Liver (tissue), 9 donors: ENCODE measurements around the gene PCSK4. TPM values are rescaled to one million over a fixed set of nuclear protein-coding genes. Genes with fewer than 3 reads are reported as not detected.

Experiments
- DNase-seq: peaks from one replicate; pipeline ENCODE4 v3.0.0-alpha.2; 2017; ENCODE audit warnings: low spot score
- H3K27ac ChIP-seq, 2 donors: one replicate each; pipeline ENCODE4 v1.7.0; 2013; ENCODE audit warnings: inconsistent platforms in 2 of 2, low read length in 2 of 2, control low read depth in 1 of 2, low read depth in 1 of 2, mild to moderate bottlenecking in 1 of 2
- H3K27me3 ChIP-seq, 4 donors: one replicate each; pipeline versions ENCODE4 v1.6.1 to v1.7.0; 2013; ENCODE audit warnings: low read length in 3 of 4, inconsistent platforms in 1 of 4, mild to moderate bottlenecking in 1 of 4, moderate library complexity in 1 of 4; ENCODE audit not compliant: control insufficient read depth in 4 of 4, insufficient read depth in 4 of 4
- H3K36me3 ChIP-seq, 4 donors: one replicate each; pipeline versions ENCODE4 v1.6.1 to v1.7.0; 2013; ENCODE audit warnings: low read length in 3 of 4, mild to moderate bottlenecking in 3 of 4, low read depth in 1 of 4, moderate library complexity in 1 of 4; ENCODE audit not compliant: control insufficient read depth in 4 of 4, insufficient read depth in 3 of 4
- H3K4me1 ChIP-seq, 4 donors: one replicate each; pipeline versions ENCODE4 v1.6.1 to v1.7.0; 2013; ENCODE audit warnings: low read length in 3 of 4, mild to moderate bottlenecking in 3 of 4, moderate library complexity in 1 of 4; ENCODE audit not compliant: control insufficient read depth in 4 of 4, insufficient read depth in 4 of 4
- H3K4me3 ChIP-seq, 3 donors: one replicate each; pipeline versions ENCODE4 v1.6.1 to v1.7.0; 2013; ENCODE audit warnings: low read length in 3 of 3, control low read depth in 1 of 3, low read depth in 1 of 3, mild to moderate bottlenecking in 1 of 3
- H3K9ac ChIP-seq, 2 donors: one replicate each; pipeline ENCODE4 v1.7.0; 2013; ENCODE audit warnings: low read length in 2 of 2, mild to moderate bottlenecking in 2 of 2, moderate library complexity in 2 of 2, control low read depth in 1 of 2, low read depth in 1 of 2
- H3K9me3 ChIP-seq, 4 donors: one replicate each; pipeline versions ENCODE4 v1.6.1 to v1.7.0; 2013; ENCODE audit warnings: low read length in 3 of 4; ENCODE audit not compliant: control insufficient read depth in 4 of 4
- ATF3 ChIP-seq: IDR thresholded peaks from 2 replicates; pipeline ENCODE4 v1.6.1; 2016; ENCODE audit warnings: antibody characterized with exemption
- EGR1 ChIP-seq, 2 donors: IDR thresholded peaks; 2 replicates each; pipeline ENCODE4 v1.6.1; 2016 to 2018; ENCODE audit warnings: antibody characterized with exemption in 2 of 2, low read depth in 2 of 2
- FOXA1 ChIP-seq: IDR thresholded peaks from 2 replicates; pipeline ENCODE4 v1.6.1; 2016; ENCODE audit warnings: antibody characterized with exemption
- FOXA2 ChIP-seq: IDR thresholded peaks from 2 replicates; pipeline ENCODE4 v1.6.1; 2016; ENCODE audit warnings: antibody characterized with exemption
- GABPA ChIP-seq, 2 donors: IDR thresholded peaks in 1 of 2; conservative IDR thresholded peaks in 1 of 2; 2 replicates each; pipeline ENCODE4 v1.6.1; 2016; ENCODE audit warnings: antibody characterized with exemption in 2 of 2, mild to moderate bottlenecking in 1 of 2, moderate library complexity in 1 of 2
- HNF4A ChIP-seq, 2 donors: conservative IDR thresholded peaks; 2 replicates each; pipeline ENCODE4 v1.6.1; 2016; ENCODE audit warnings: antibody characterized with exemption in 2 of 2, mild to moderate bottlenecking in 2 of 2
- HNF4G ChIP-seq: IDR thresholded peaks from 2 replicates; pipeline ENCODE4 v1.6.1; 2016; ENCODE audit warnings: antibody characterized with exemption
- JUND ChIP-seq, 2 donors: IDR thresholded peaks; 2 replicates each; pipeline ENCODE4 v1.6.1; 2016; ENCODE audit warnings: antibody characterized with exemption in 2 of 2
- NR2F2 ChIP-seq: IDR thresholded peaks from 2 replicates; pipeline ENCODE4 v1.6.1; 2016; ENCODE audit warnings: antibody characterized with exemption
- RAD21 ChIP-seq, 2 donors: IDR thresholded peaks; 2 replicates each; pipeline ENCODE4 v1.6.1; 2016; ENCODE audit warnings: antibody characterized with exemption in 2 of 2, mild to moderate bottlenecking in 2 of 2
- REST ChIP-seq: IDR thresholded peaks from 2 replicates; pipeline ENCODE4 v1.6.1; 2016; ENCODE audit warnings: antibody characterized with exemption, mild to moderate bottlenecking
- RXRA ChIP-seq, 2 donors: IDR thresholded peaks; 2 replicates each; pipeline ENCODE4 v1.6.1; 2017 to 2018; ENCODE audit warnings: antibody characterized with exemption in 2 of 2, mild to moderate bottlenecking in 1 of 2
- SP1 ChIP-seq: IDR thresholded peaks from 2 replicates; pipeline ENCODE4 v1.6.1; 2018; ENCODE audit warnings: antibody characterized with exemption, mild to moderate bottlenecking
- TAF1 ChIP-seq: conservative IDR thresholded peaks from 2 replicates; pipeline ENCODE4 v1.6.1; 2016; ENCODE audit warnings: antibody characterized with exemption, mild to moderate bottlenecking
- YY1 ChIP-seq: IDR thresholded peaks from 2 replicates; pipeline ENCODE4 v1.6.1; 2016; ENCODE audit warnings: antibody characterized with exemption, mild to moderate bottlenecking
- WGBS: extraction: QIAGEN DNeasy Blood & Tissue Kit; methylation state at CpG from one replicate; pipeline ENCODE4 v1.1.7; 2013; 5-methylcytosine and 5-hydroxymethylcytosine counted together
- polyA plus RNA-seq, 2 donors: library from polyadenylated mRNA; stranded (reverse) in 1 of 2; unstranded in 1 of 2; fragments of 200-250 nt in 1 of 2; fragments of >200 nt in 1 of 2; fragmentation: Nextera tagmentation in 1 of 2; extraction: Ambion mirVana in 1 of 2; gene quantifications; one replicate each; pipeline versions ENCODE4 v1.2.1 to v1.2.3, GENCODE V29; 2013 to 2015
- total RNA-seq, 2 donors: library from RNA; depleted of rRNA; stranded (reverse); fragments of >200 nt; gene quantifications; one replicate each; pipeline ENCODE4 v1.2.3, GENCODE V29; 2014
- TF ChIP-seq, protein P1 (sequence below): IDR thresholded peaks from 2 replicates; pipeline ENCODE4 v1.6.1; 2016; ENCODE audit warnings: antibody characterized with exemption
- TF ChIP-seq, protein P2 (sequence below): fragments of 150-350 bp; IDR thresholded peaks from 2 replicates; pipeline ENCODE4 v1.5.1; 2017; ENCODE audit warnings: improper control_type of control experiment, low read depth, low read length; ENCODE audit not compliant: missing input control
- TF ChIP-seq, protein P3 (sequence below): IDR thresholded peaks from 2 replicates; pipeline ENCODE4 v1.6.1; 2016; ENCODE audit warnings: antibody characterized with exemption
- donor health status: healthy.
- donor health status: healthy.
- donor health status: healthy.
- donor health status: healthy.
- donor health status: healthy.

PCSK4 gene
- total and polyA plus RNA-seq, 4 donors = 0.60 to 2.6 (median 1.9) TPM

DNA sequence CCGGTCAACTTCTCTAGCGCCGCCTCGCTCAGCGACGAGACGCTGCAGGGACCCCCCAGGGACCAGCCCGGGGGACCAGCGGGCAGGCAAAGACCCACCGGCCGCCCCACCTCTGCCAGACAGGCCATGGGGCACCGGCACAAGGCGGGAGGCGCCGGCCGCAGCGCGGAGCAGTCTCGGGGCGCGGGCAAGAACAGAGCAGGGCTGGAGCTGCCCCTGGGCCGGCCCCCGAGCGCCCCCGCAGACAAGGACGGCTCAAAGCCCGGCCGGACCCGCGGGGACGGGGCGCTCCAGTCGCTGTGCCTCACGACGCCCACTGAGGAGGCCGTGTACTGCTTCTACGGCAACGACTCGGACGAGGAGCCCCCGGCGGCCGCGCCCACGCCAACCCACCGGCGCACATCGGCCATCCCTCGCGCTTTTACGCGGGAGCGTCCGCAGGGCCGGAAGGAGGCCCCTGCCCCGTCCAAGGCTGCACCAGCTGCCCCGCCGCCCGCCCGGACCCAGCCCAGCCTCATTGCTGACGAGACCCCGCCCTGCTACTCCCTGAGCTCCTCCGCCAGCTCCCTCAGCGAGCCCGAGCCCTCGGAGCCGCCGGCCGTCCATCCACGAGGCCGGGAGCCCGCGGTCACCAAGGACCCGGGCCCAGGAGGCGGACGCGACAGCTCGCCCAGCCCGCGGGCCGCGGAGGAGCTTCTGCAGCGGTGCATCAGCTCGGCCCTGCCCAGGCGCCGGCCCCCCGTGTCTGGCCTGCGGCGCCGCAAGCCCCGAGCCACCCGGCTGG is 22.5 kb downstream of the PCSK4 start:
- no peak overlapping the region for H3K4me3 ChIP-seq
- no peak for DNase-seq

More for the DNA sequence above, 22.5 kb downstream of the PCSK4 start:
- WGBS = 7% methylated on average over 92 of the region's 92 CpGs
- H3K9me3 ChIP-seq = no peaks in the 10 kb centered on the region
- peaks cover 30 to 66% (median 44%) of the 10 kb centered on the region in 4 donors for H3K4me1 ChIP-seq
- H3K36me3 ChIP-seq = no peaks in the 10 kb centered on the region
- peaks cover 0 to 11% (median 7%) of the 10 kb centered on the region in 4 donors for H3K27me3 ChIP-seq
- no peak overlapping the region for H3K9ac ChIP-seq
- H3K27ac ChIP-seq = no peak overlapping the region
- TF ChIP-seq FOXA2 (no peak), EGR1 (IDR thresholded peaks at IDR 0.05; ENCODE audit: low read depth in 2 of 2) (no peak), FOXA1 (no peak), RXRA (IDR thresholded peaks at IDR 0.05) (no peak), HNF4G (no peak), NR2F2 (no peak), GABPA (IDR thresholded peaks at IDR 0.05 in 1 of 2, conservative IDR thresholded peaks at IDR 0.05 in 1 of 2) (no peak), SP1 (no peak), HNF4A (conservative IDR thresholded peaks at IDR 0.05) (no peak), ATF3 (no peak), TAF1 (no peak), REST (no peak), RAD21 (IDR thresholded peaks at IDR 0.05) (no peak), JUND (IDR thresholded peaks at IDR 0.05) (no peak), YY1 (no peak)
- TF ChIP-seq, protein P1, sequence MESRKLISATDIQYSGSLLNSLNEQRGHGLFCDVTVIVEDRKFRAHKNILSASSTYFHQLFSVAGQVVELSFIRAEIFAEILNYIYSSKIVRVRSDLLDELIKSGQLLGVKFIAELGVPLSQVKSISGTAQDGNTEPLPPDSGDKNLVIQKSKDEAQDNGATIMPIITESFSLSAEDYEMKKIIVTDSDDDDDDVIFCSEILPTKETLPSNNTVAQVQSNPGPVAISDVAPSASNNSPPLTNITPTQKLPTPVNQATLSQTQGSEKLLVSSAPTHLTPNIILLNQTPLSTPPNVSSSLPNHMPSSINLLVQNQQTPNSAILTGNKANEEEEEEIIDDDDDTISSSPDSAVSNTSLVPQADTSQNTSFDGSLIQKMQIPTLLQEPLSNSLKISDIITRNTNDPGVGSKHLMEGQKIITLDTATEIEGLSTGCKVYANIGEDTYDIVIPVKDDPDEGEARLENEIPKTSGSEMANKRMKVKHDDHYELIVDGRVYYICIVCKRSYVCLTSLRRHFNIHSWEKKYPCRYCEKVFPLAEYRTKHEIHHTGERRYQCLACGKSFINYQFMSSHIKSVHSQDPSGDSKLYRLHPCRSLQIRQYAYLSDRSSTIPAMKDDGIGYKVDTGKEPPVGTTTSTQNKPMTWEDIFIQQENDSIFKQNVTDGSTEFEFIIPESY = no peak
- TF ChIP-seq, protein P2, sequence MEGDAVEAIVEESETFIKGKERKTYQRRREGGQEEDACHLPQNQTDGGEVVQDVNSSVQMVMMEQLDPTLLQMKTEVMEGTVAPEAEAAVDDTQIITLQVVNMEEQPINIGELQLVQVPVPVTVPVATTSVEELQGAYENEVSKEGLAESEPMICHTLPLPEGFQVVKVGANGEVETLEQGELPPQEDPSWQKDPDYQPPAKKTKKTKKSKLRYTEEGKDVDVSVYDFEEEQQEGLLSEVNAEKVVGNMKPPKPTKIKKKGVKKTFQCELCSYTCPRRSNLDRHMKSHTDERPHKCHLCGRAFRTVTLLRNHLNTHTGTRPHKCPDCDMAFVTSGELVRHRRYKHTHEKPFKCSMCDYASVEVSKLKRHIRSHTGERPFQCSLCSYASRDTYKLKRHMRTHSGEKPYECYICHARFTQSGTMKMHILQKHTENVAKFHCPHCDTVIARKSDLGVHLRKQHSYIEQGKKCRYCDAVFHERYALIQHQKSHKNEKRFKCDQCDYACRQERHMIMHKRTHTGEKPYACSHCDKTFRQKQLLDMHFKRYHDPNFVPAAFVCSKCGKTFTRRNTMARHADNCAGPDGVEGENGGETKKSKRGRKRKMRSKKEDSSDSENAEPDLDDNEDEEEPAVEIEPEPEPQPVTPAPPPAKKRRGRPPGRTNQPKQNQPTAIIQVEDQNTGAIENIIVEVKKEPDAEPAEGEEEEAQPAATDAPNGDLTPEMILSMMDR = no peak
- TF ChIP-seq, protein P3, sequence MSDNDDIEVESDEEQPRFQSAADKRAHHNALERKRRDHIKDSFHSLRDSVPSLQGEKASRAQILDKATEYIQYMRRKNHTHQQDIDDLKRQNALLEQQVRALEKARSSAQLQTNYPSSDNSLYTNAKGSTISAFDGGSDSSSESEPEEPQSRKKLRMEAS = no peak
